Subcutaneous abdominal adipose tissue (tissue), 5 donors: ENCODE measurements around the gene KCNJ6.
"Not testable (repeated sequence)": the region's sequence is repeated elsewhere in the genome, so short reads cannot be mapped to it uniquely, and the experiment has no call there.

Experiments
- H3K27ac ChIP-seq: one replicate; pipeline ENCODE4 v1.7.0; 2013; ENCODE audit warnings: low read depth, mild to moderate bottlenecking, inconsistent platforms, low read length, moderate library complexity
- H3K27me3 ChIP-seq, 5 donors: one replicate each; pipeline ENCODE4 v1.7.0; 2013; ENCODE audit warnings: low read length in 5 of 5, inconsistent platforms in 1 of 5; ENCODE audit not compliant: control insufficient read depth in 5 of 5, insufficient read depth in 4 of 5
- H3K36me3 ChIP-seq, 5 donors: one replicate each; pipeline ENCODE4 v1.7.0; 2013; ENCODE audit warnings: low read length in 5 of 5; ENCODE audit not compliant: control insufficient read depth in 5 of 5, insufficient read depth in 5 of 5
- H3K4me1 ChIP-seq, 5 donors: one replicate each; pipeline ENCODE4 v1.7.0; 2013; ENCODE audit warnings: low read length in 5 of 5, mild to moderate bottlenecking in 3 of 5, moderate library complexity in 1 of 5; ENCODE audit not compliant: control insufficient read depth in 5 of 5, insufficient read depth in 5 of 5
- H3K4me3 ChIP-seq, 5 donors: one replicate each; pipeline ENCODE4 v1.7.0; 2013; ENCODE audit warnings: low read length in 5 of 5, low read depth in 1 of 5
- H3K9ac ChIP-seq, 5 donors: one replicate each; pipeline ENCODE4 v1.7.0; 2013; ENCODE audit warnings: low read length in 5 of 5, mild to moderate bottlenecking in 4 of 5, moderate library complexity in 3 of 5
- H3K9me3 ChIP-seq, 5 donors: one replicate each; pipeline ENCODE4 v1.7.0; 2013; ENCODE audit warnings: low read length in 5 of 5; ENCODE audit not compliant: control insufficient read depth in 5 of 5
- donor health status: healthy.
- donor health status: healthy.
- donor health status: healthy.
- donor health status: healthy.
- donor health status: healthy.

The KCNJ6 gene

DNA sequence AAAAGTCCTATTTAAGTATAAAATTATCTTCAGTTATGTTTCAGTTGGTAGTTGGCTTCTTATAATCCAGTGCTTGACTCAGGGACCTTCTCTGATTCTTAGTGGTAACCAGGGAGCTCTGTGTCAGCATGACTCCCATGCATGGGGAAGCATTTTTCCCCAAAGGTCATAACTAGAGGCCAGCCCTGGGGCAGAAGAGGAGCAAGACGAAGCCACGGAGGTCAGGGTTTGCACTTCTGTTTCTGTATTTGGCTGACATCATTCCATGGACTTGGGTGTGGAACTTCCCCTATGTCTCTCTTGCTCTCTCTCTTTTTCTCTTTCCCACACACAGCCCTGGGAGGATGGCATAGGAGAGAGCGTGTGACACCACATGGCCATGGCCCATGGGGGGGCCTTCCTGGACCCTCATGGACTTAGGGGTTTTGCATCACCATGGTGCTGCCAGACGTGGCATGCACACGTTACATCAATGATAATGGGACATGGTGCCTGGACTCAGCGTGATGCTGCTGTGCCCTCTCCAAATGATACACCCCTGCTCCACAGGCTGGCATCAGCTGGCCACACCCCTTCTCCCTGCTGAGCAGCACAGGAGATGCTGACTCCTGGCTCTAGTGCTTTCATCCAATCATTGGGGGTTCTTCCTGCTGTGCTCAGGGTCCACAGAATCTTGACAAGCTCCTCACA, 260.5 kb downstream of the KCNJ6 start:
- peaks cover 0 to 4% (median 0%) of the 10 kb centered on the region in 5 donors for H3K9me3 ChIP-seq
- H3K4me3 ChIP-seq = no peak overlapping the region
- no peak overlapping the region for H3K27ac ChIP-seq
- no peak overlapping the region for H3K9ac ChIP-seq
- H3K36me3 ChIP-seq = no peaks in the 10 kb centered on the region
- H3K4me1 ChIP-seq = peaks cover 0 to 20% (median 2%) of the 10 kb centered on the region in 5 donors
- peaks cover 0 to 2% (median 0%) of the 10 kb centered on the region in 5 donors for H3K27me3 ChIP-seq

GRCh38 chr21:37654596-37654995, 261.7 kb downstream of the KCNJ6 start:
- peaks cover 0 to 17% (median 2%) of the 10 kb centered on the region in 5 donors for H3K4me1 ChIP-seq
- H3K27me3 ChIP-seq = peaks cover 0 to 5% (median 0%) of the 10 kb centered on the region in 5 donors
- H3K36me3 ChIP-seq = no peaks in the 10 kb centered on the region
- peaks cover 0 to under 1% (median 0%) of the 10 kb centered on the region in 5 donors for H3K9me3 ChIP-seq
- H3K9ac ChIP-seq = no peak overlapping the region
- H3K4me3 ChIP-seq = no peak overlapping the region
- no peak overlapping the region for H3K27ac ChIP-seq

- Histone ChIP-seq H3K9ac (no peak overlapping the region), H3K27me3 (peaks cover 0 to 5% (median 0%) of the 10 kb centered on the region in 5 donors), H3K27ac (no peak overlapping the region), H3K4me3 (no peak overlapping the region), H3K4me1 (peaks cover 0 to 3% (median 0%) of the 10 kb centered on the region in 5 donors), H3K36me3 (no peaks in the 10 kb centered on the region), H3K9me3 (no peaks in the 10 kb centered on the region)
Measured at GRCh38 chr21:37653201-37653600, 263.1 kb downstream of the KCNJ6 start.

GRCh38 chr21:37647781-37648180, 268.5 kb downstream of the KCNJ6 start:
- Histone ChIP-seq H3K4me3 (no peak overlapping the region), H3K9me3 (no peaks in the 10 kb centered on the region), H3K36me3 (no peaks in the 10 kb centered on the region), H3K27me3 (peaks cover 0 to 12% (median 0%) of the 10 kb centered on the region in 5 donors), H3K9ac (no peak overlapping the region), H3K4me1 (peaks cover 0 to 11% (median 0%) of the 10 kb centered on the region in 5 donors), H3K27ac (no peak overlapping the region)

GRCh38 chr21:37646761-37647160, 269.5 kb downstream of the KCNJ6 start:
- H3K4me1 ChIP-seq = peaks cover 0 to 11% (median 0%) of the 10 kb centered on the region in 5 donors
- peaks cover 0 to 15% (median 0%) of the 10 kb centered on the region in 5 donors for H3K27me3 ChIP-seq
- not testable (repeated sequence) for H3K4me3 ChIP-seq, H3K27ac ChIP-seq, H3K9me3 ChIP-seq, H3K36me3 ChIP-seq, H3K9ac ChIP-seq

GRCh38 chr21:37645848-37646247, 270.4 kb downstream of the KCNJ6 start:
- H3K36me3 ChIP-seq = no peaks in the 10 kb centered on the region
- H3K9me3 ChIP-seq = no peaks in the 10 kb centered on the region
- H3K4me3 ChIP-seq = no peak overlapping the region
- no peak overlapping the region for H3K9ac ChIP-seq
- peaks cover 0 to 11% (median 0%) of the 10 kb centered on the region in 5 donors for H3K4me1 ChIP-seq
- peaks cover 0 to 15% (median 0%) of the 10 kb centered on the region in 5 donors for H3K27me3 ChIP-seq
- no peak overlapping the region for H3K27ac ChIP-seq

DNA sequence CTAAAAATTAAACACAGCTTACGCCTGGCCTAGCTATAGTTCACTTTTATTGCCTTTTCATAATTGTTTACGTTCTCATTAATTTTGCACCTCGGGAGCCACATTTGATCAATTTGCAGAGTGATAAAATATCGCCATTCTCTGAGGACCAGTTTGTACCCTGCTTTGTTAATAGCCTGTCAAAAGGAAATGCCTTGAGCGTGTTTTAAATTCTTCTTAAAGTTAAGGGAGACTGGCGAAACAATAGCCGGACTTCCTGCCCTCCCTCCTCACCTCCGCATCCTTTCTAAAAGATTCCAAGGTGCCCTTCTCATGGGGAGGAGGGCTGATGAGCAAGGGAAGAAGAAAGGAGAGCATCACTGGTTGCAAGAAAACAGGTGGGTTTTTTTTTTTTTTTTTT, 271.6 kb downstream of the KCNJ6 start:
- no peak overlapping the region for H3K27ac ChIP-seq
- H3K4me3 ChIP-seq = no peak overlapping the region
- peaks cover 0 to 12% (median 0%) of the 10 kb centered on the region in 5 donors for H3K27me3 ChIP-seq
- no peaks in the 10 kb centered on the region for H3K36me3 ChIP-seq
- H3K4me1 ChIP-seq = peaks cover 0 to 11% (median 0%) of the 10 kb centered on the region in 5 donors
- no peaks in the 10 kb centered on the region for H3K9me3 ChIP-seq
- H3K9ac ChIP-seq = no peak overlapping the region

GRCh38 chr21:37643862-37644261, 272.4 kb downstream of the KCNJ6 start:
- not testable (repeated sequence) for H3K27ac ChIP-seq, H3K9ac ChIP-seq, H3K4me3 ChIP-seq, H3K9me3 ChIP-seq, H3K36me3 ChIP-seq
- Histone ChIP-seq H3K4me1 (peaks cover 0 to 11% (median 0%) of the 10 kb centered on the region in 5 donors), H3K27me3 (peaks cover 0 to 12% (median 0%) of the 10 kb centered on the region in 5 donors)

- no peak overlapping the region for H3K4me3 ChIP-seq
- peaks cover 0 to 11% (median 0%) of the 10 kb centered on the region in 5 donors for H3K4me1 ChIP-seq
- peaks cover 0 to 4% (median 2%) of the 10 kb centered on the region in 5 donors for H3K9me3 ChIP-seq
- H3K9ac ChIP-seq = no peak overlapping the region
- H3K36me3 ChIP-seq = no peaks in the 10 kb centered on the region
- no peak overlapping the region for H3K27ac ChIP-seq
- H3K27me3 ChIP-seq = peaks cover 0 to 10% (median 0%) of the 10 kb centered on the region in 5 donors
Measured at GRCh38 chr21:37642493-37642892, 273.8 kb downstream of the KCNJ6 start.

DNA sequence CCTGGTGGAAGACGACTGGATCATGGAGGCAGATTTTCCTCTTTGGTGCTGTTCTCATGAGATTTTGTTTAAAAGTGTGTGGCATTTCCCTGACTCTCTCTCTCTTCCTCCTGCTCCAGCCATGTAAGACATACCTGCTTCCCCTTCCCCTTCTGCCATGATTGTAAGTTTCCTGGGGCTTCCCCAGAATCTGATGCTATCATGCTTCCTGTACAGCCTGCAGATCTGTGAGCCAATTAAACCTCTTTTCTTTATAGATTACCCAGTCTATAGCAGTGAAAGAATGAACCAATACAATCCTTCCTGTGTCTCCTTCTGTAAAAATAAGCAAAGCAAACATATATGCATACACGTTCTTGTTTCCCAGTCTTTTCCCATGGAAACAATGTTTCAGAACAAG, 276.5 kb downstream of the KCNJ6 start:
- H3K4me3 ChIP-seq = no peak overlapping the region
- H3K36me3 ChIP-seq = no peaks in the 10 kb centered on the region
- H3K9ac ChIP-seq = no peak overlapping the region
- no peak overlapping the region for H3K27ac ChIP-seq
- H3K9me3 ChIP-seq = peaks cover 0 to 4% (median 2%) of the 10 kb centered on the region in 5 donors
- peaks cover 0 to 7% (median 0%) of the 10 kb centered on the region in 5 donors for H3K27me3 ChIP-seq
- H3K4me1 ChIP-seq = peaks cover 0 to 7% (median 0%) of the 10 kb centered on the region in 5 donors
